Measurements from ENCODE around the gene DTX1.
"Not testable (repeated sequence)": the region's sequence is repeated elsewhere in the genome, so short reads cannot be mapped to it uniquely, and the experiment has no call there.

Gene DTX1

DNA sequence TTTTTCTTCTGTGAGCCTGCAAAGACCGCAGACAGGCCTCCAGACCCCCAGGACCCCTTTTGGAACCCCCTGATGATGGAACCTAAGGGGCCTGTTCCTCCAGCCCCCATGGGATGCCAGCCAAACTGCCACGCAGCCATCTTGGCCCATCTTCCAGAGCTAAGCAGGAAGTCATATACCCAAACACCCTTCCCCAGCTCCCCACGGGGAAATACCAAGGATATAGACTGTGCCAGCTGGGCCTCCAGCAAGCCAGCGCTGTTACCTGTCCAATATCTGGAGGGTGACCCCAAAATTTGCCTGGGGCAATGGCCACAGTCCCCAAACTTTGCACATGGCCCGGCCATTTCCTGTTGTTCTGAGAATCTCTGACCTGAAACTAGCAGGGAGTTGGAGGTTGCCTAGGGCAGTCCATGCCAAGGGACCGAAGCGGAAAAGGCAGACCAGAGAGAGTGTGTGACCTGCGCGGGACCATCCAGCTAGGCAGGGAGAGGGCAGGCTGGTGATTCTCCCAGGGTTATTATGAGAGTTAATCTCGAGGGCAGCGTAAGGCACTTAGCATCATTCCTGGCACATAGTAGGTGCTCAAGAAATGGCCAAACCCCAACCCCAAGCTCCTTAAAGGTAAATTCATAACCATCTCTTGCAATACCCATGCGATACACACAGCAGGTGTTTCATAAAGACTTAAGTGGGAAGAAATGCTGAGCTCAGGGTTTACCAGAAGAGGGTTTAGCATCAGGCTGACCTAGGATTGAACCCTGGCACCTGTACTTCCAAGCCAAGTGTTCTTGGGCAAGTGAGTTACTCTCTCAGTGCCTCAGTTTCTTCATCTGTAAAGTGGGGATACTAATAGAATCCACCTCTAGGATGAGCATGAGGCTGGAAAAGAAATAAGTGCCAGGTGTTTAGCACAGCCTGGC, 81.6 kb downstream of the DTX1 start:
- no peak for DNase-seq (ENCODE audit: low spot score)

DNA sequence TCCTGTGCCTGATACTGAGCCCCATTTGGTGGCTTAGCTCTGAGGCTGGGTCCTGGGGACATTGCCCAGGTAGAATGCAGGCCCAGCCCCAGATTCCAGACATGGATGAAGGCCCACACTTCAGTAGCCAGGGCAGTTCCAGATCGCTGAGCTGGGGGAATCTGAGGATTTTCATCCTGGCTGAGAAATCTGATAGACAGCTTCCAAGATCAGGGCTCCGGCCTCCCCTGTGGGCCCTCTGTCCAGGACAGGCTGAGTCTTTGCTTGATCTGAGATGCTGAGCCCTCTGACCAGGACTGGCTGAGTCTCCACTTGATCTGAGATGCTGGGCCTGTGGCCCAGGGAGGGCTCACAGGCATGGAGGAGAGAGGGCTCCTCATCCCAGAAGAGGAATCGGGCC, 82.3 kb downstream of the DTX1 start:
- no peak for DNase-seq (ENCODE audit: low spot score)

DNA sequence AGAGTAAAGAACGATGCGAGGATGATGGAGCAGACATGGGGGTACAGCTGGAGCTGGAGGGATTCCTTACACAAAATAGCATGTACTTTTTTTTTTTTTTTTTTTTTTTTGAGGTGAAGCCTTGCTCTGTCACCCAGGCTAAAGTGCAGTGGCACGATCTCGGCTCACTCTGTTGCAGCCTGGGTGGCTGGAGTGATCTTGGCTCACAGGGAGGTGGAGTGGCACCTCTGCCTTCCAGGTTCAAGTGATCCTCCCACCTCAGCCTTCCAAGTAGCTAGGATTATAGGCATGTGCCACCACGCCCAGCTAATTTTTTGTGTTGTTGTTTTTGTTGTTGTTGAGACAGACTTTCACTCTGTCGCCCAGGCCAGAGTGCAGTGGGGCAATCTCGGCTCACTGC, 84.2 kb downstream of the DTX1 start:
- no peak for DNase-seq (ENCODE audit: low spot score)

DNA sequence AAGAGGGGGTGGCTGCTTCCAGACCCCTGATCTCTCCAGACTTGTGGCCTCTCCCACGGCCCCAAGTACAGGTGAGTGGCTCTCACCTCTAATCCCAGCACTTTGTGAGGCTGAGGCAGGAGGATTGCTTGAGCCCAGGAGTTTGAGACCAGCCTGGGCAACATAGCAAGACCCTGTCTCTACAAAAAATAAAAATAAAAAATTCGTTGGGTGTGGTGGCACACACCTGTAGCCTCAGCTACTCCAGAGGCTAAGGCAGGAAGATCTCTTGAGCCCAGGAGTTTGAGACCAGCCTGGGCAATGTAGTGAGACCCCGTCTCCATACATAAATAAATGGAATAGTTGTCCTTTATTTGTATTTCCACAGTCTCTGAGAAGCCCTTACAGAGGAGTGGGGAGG, 85.2 kb downstream of the DTX1 start:
- not testable (repeated sequence) for DNase-seq (ENCODE audit: low spot score)

DNA sequence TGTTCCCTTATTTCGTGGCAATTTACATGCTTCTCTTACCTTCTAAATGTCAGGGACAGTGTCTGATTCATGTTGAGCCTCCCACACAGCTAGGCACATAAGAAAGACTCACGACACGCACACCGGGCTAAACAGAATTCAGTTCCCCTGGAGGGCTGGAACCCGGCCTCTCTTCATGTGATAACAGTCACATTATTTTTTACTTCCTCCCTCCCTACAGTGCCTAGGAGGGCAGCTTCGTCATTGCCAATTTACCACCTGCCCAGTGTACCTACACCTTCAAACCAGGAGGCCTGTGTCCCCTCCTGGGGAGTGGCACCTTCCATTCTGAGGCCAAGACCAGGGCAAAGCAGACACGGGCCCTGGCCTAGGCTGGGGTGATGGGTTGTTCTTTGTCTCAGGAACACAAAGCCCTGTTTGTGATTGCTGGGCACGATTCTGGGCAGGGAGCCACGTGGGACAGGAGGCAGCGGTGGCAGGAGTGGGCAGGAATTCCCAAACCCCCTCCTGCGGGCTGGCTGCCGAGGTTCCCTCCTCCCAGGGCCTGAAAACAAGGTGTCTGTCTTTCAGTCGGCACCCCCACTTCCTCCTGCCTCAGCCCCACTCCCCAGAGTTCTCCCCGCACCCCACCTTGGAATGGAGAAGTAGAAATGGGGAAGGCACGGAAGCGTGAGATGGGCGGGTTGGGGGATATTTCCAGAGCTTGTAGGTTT, 85.8 kb downstream of the DTX1 start:
- DNase-seq (ENCODE audit: low spot score): peak; percentile 6

DNA sequence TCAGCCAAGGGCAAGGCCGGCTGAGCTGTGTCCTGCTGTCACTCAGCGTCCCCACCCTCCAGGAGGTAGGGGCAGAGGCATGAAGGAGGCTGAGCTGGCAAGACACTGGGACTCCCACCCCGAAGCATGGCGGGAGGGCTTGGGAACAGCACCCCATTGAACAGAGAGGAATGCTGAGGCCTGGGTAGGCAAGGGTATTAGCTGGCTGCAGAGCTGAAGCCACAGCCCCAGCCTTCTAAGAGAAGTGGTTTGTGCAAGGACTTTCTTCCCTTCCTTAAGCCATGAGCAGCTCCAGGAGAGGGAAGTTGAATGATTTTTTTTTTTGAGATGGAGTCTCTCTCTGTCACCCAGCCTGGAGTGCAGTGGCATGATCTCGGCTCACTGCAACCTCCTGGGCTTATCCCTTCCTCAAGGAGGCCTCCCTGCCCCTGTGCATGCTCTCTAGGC, 86.4 kb downstream of the DTX1 start:
- DNase-seq (ENCODE audit: low spot score): no peak

DNA sequence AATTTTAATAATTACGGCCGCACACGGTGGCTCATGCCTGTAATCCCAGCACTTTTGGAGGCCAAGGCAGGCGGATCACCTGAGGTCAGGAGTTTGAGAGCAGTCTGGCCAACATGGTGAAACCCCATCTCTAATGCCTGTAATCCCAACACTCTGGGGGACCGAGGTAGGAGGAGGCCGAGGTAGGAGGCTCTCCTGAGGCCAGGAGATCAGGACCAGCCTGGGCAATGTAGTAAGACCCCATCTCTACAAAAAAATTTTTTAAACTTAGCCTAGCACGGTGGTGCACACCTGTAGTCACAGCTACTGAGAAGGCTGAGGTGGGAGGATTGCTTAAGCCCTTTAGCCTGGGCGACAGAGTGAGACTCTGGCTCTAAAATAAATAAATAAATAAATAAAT, 87.4 kb downstream of the DTX1 start:
- DNase-seq (ENCODE audit: low spot score): no peak

DNA sequence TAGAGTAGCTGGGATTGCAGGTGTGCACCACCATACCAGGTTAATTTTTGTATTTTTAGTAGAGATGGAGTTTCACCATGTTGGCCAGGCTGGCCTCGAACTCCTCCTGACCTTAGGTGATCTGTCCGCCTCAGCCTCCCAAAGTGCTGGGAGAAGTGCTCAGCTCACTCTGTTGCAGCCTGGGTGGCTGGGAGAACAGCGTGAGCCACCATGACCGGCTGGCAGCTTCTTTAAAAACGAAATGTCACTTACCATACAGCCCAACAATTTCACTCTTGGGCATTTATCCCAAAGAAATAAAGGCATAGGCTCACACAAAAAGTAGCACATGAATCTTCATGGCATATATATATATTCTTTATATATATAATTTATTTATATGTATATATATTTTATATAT, 88.3 kb downstream of the DTX1 start:
- no peak for DNase-seq (ENCODE audit: low spot score)

DNA sequence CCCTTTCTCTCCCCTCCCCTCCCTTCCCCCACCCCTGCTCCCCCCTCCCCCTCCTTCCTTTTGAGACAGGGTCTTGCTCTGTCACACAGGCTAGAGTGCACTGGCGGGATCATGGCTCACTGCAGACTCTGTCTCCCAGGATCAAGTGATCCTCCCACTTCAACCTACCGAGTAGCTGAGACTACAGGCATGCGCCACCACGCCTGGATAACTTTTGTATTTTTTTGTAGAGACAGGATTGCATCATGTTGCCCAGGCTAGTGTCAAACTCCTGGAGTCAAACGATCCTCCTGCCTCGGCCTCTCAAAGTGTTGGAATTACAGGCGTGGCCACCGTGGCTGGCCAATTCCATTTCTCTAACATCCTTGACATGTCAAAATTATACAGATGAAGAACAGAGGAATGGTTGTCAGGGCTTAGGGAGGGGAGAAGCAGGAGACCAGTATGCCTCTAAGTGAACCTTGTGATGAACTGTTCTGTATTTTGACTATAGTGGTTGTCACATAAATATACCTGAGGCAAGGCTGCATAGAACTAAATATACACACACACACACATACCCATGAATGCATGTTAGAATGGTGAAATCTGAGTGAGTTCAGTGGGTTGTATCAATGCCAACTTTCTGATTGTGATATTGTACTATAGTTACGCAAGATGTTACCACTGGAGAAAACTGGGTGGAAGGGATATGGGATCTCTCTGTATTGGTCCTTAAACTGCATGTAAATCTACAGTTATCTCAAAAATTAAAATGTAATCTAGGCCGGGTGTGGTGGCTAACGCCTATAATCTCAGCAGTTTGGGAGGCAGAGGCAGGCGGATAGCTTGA, 89.4 kb downstream of the DTX1 start:
- DNase-seq (ENCODE audit: low spot score): no peak

DNA sequence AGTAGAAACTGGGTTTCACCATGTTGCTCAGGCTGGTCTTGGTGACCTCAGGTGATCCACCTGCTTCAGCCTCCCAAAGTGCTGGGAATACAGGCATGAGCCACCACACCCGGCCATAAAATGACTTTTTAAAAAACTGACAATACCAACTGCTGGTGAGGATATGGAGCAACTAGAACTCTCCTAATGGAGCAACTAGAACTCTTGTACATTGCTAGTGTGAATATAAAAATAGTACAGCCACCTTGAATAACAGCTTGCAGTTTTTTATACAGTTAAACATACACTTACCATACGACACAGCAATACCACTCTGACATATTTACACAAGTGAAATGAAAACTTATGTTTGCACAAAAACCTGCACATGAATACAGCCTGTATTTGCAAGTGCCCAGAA, 90.5 kb downstream of the DTX1 start:
- DNase-seq (ENCODE audit: low spot score): no peak
